ENCODE data around the gene SPTAN1.

Gene SPTAN1

DNA sequence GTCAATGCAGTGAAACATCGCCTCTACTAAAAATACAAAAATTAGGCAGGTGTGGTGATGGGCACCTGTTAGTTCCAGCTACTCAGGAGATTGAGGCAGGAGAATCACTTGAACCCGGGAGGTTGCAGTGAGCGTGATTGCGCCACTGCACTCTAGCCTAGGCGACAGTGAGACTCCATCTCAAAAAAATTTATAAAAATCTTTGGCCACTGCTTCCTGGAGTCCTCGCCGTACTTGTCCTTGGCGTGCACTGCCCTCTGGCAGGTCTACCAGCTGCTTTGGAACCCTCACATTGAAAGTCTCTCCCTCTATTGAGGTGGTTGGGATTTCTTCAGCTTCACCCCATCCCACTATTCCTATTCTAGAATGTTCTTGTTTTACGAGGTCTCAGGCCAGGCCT is 79.2 kb downstream of the SPTAN1 start:
- Histone ChIP-seq H3K36me3 (replicated peaks; ENCODE audit: insufficient read depth, low read length) (peaks cover 7% of the 10 kb centered on the region; the same call in 1 of the 2 replicates), H3K27ac (ENCODE audit: low read length) (no peak overlapping the region)

GRCh38 chr9:128632066-128632465 is 79.7 kb downstream of the SPTAN1 start:
- Histone ChIP-seq H3K4me2 (ENCODE audit: low read depth, low read length) (no peak overlapping the region), H3K27ac (ENCODE audit: low read length) (no peak overlapping the region), H3K4me1 (ENCODE audit: low read length) (no peaks in the 10 kb centered on the region), H3K79me2 (ENCODE audit: low read length) (no peaks in the 10 kb centered on the region), H3K9me3 (replicated peaks; ENCODE audit: insufficient read depth, low read length) (no peaks in the 10 kb centered on the region), H3K4me3 (ENCODE audit: low read length) (no peak overlapping the region), H3K9me2 (replicated peaks; ENCODE audit: insufficient read depth, low read length) (no peaks in the 10 kb centered on the region), H3F3A (ENCODE audit: insufficient read depth, low read length) (no peaks in the 10 kb centered on the region), H3K36me3 (replicated peaks; ENCODE audit: insufficient read depth, low read length) (peaks cover 7% of the 10 kb centered on the region; the same call in 1 of the 2 replicates), H3K27me3 (replicated peaks; ENCODE audit: insufficient read depth, low read length) (no peaks in the 10 kb centered on the region), H4K20me1 (ENCODE audit: insufficient read depth, low read length) (no peaks in the 10 kb centered on the region), H2AFZ (ENCODE audit: low read length) (no peak overlapping the region), H3K9ac (ENCODE audit: low read length) (no peak overlapping the region)
- no peak for DNase-seq
- no peak for TF ChIP-seq EZH2 (optimal IDR thresholded peaks at IDR 0.05; ENCODE audit: low read depth, low read length)
- TF ChIP-seq EZH2phosphoT487 (IDR thresholded peaks at IDR 0.05; ENCODE audit: low read length): no peak
- TF ChIP-seq, protein P1, sequence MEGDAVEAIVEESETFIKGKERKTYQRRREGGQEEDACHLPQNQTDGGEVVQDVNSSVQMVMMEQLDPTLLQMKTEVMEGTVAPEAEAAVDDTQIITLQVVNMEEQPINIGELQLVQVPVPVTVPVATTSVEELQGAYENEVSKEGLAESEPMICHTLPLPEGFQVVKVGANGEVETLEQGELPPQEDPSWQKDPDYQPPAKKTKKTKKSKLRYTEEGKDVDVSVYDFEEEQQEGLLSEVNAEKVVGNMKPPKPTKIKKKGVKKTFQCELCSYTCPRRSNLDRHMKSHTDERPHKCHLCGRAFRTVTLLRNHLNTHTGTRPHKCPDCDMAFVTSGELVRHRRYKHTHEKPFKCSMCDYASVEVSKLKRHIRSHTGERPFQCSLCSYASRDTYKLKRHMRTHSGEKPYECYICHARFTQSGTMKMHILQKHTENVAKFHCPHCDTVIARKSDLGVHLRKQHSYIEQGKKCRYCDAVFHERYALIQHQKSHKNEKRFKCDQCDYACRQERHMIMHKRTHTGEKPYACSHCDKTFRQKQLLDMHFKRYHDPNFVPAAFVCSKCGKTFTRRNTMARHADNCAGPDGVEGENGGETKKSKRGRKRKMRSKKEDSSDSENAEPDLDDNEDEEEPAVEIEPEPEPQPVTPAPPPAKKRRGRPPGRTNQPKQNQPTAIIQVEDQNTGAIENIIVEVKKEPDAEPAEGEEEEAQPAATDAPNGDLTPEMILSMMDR (IDR thresholded peaks at IDR 0.05; ENCODE audit: low read length): no peak

More for the DNA sequence above, 79.2 kb downstream of the SPTAN1 start:
- no peaks in the 10 kb centered on the region for H3K79me2 ChIP-seq (ENCODE audit: low read length)
- H3K4me3 ChIP-seq (ENCODE audit: low read length): no peak overlapping the region
- no peak overlapping the region for H3K4me2 ChIP-seq (ENCODE audit: low read depth, low read length)
- H3K27me3 ChIP-seq (replicated peaks; ENCODE audit: insufficient read depth, low read length): no peaks in the 10 kb centered on the region
- no peaks in the 10 kb centered on the region for H4K20me1 ChIP-seq (ENCODE audit: insufficient read depth, low read length)
- no peaks in the 10 kb centered on the region for H3K9me2 ChIP-seq (replicated peaks; ENCODE audit: insufficient read depth, low read length)
- no peak overlapping the region for H2AFZ ChIP-seq (ENCODE audit: low read length)
- no peaks in the 10 kb centered on the region for H3K9me3 ChIP-seq (replicated peaks; ENCODE audit: insufficient read depth, low read length)
- H3K4me1 ChIP-seq (ENCODE audit: low read length): no peaks in the 10 kb centered on the region
- H3K9ac ChIP-seq (ENCODE audit: low read length): no peak overlapping the region
- H3F3A ChIP-seq (ENCODE audit: insufficient read depth, low read length): no peaks in the 10 kb centered on the region
- TF ChIP-seq, protein P1 (IDR thresholded peaks at IDR 0.05; ENCODE audit: low read length): no peak
- TF ChIP-seq EZH2phosphoT487 (IDR thresholded peaks at IDR 0.05; ENCODE audit: low read length) (no peak), EZH2 (optimal IDR thresholded peaks at IDR 0.05; ENCODE audit: low read depth, low read length) (no peak)
- no peak for DNase-seq

GRCh38 chr9:128632486-128632885 is 80.1 kb downstream of the SPTAN1 start:
- no peak overlapping the region for H3K27ac ChIP-seq (ENCODE audit: low read length)
- no peaks in the 10 kb centered on the region for H3K4me1 ChIP-seq (ENCODE audit: low read length)
- DNase-seq: no peak
- no peaks in the 10 kb centered on the region for H3K9me2 ChIP-seq (replicated peaks; ENCODE audit: insufficient read depth, low read length)
- H3K36me3 ChIP-seq (replicated peaks; ENCODE audit: insufficient read depth, low read length): peaks cover 7% of the 10 kb centered on the region; the same call in 1 of the 2 replicates
- H3K27me3 ChIP-seq (replicated peaks; ENCODE audit: insufficient read depth, low read length): no peaks in the 10 kb centered on the region
- H3K4me3 ChIP-seq (ENCODE audit: low read length): no peak overlapping the region
- H3K9me3 ChIP-seq (replicated peaks; ENCODE audit: insufficient read depth, low read length): no peaks in the 10 kb centered on the region
- H2AFZ ChIP-seq (ENCODE audit: low read length): no peak overlapping the region
- H3K79me2 ChIP-seq (ENCODE audit: low read length): no peaks in the 10 kb centered on the region
- no peaks in the 10 kb centered on the region for H4K20me1 ChIP-seq (ENCODE audit: insufficient read depth, low read length)
- H3K4me2 ChIP-seq (ENCODE audit: low read depth, low read length): no peak overlapping the region
- H3K9ac ChIP-seq (ENCODE audit: low read length): no peak overlapping the region
- no peaks in the 10 kb centered on the region for H3F3A ChIP-seq (ENCODE audit: insufficient read depth, low read length)
- TF ChIP-seq EZH2 (optimal IDR thresholded peaks at IDR 0.05; ENCODE audit: low read depth, low read length) (no peak), EZH2phosphoT487 (IDR thresholded peaks at IDR 0.05; ENCODE audit: low read length) (no peak)
- TF ChIP-seq, protein P1 (IDR thresholded peaks at IDR 0.05; ENCODE audit: low read length): no peak
